Right ventricle myocardium superior (tissue), 1 donor: ENCODE measurements around the gene SPDYC. TPM values are rescaled to one million over a fixed set of nuclear protein-coding genes. Genes with fewer than 3 reads are reported as not detected.

Experiments
- ATAC-seq: fragments of 200-7000 bp; cut with Tn5 transposase; one replicate; pipeline ENCODE4 v1.9.1; 2020; ENCODE audit warnings: mild to moderate bottlenecking; ENCODE audit not compliant: poor library complexity
- DNase-seq: peaks from one replicate; pipeline ENCODE4 v3.0.0-alpha.2; 2020
- intact Hi-C: fragments of 100-400 bp; cut with DNase I; formaldehyde crosslinking; loops from one replicate; pipeline ENCODE4 v1.11.2; 2022
- microRNA-seq: library from miRNA; unstranded; fragments of <30 nt; microRNA quantifications from one replicate; pipeline ENCODE4 v1.2.0, GENCODE V29; 2020
- total RNA-seq: library from RNA; stranded (reverse); fragmentation: NEBNext Ultra II Directional; extraction: Animal tissue kit (Norgen Biotek cat#: 25700); gene quantifications from one replicate; pipeline ENCODE4 v1.2.1, GENCODE V29; 2021
- donor health status: DM: no; HTN: yes; CAD: no; lungs with severe emphysema.

SPDYC gene
- total RNA-seq, 1 donor from 2014 or later = not detected

- ATAC-seq (peak; percentile 11), DNase-seq (no peak)
- intact Hi-C loops = no loop called here
Observed at GRCh38 chr11:65213322-65214211, 43.5 kb downstream of the SPDYC start.

- no peak for DNase-seq
- intact Hi-C loops = no loop called here
- no peak for ATAC-seq
Observed at GRCh38 chr11:65214212-65214845, 44.3 kb downstream of the SPDYC start.

GRCh38 chr11:65215441-65216076 is 45.5 kb downstream of the SPDYC start:
- DNase-seq = no peak
- intact Hi-C loops = no loop called here
- ATAC-seq = no peak

- DNase-seq (no peak), ATAC-seq (no peak)
- intact Hi-C loops = no loop called here
Observed at GRCh38 chr11:65216830-65217229, 46.8 kb downstream of the SPDYC start.

GRCh38 chr11:65217441-65218423 is 47.7 kb downstream of the SPDYC start:
- ATAC-seq (no peak), DNase-seq (no peak)
- intact Hi-C loops = no loop called here

GRCh38 chr11:65218446-65218845 is 48.4 kb downstream of the SPDYC start:
- intact Hi-C loops = no loop called here
- DNase-seq = no peak

GRCh38 chr11:65219930-65220213 is 49.8 kb downstream of the SPDYC start:
- intact Hi-C loops = no loop called here
- DNase-seq (no peak), ATAC-seq (peak; percentile 38)

More at GRCh38 chr11:65218446-65218845, 48.4 kb downstream of the SPDYC start:
- ATAC-seq = no peak

- DNase-seq (no peak), ATAC-seq (no peak)
- intact Hi-C loops = no loop called here
Observed at GRCh38 chr11:65221026-65221425, 51.0 kb downstream of the SPDYC start.

Small RNA genes lying within 50 kb of the gene (microRNA-seq; reads per million reads assigned to microRNA genes)
- not detected for gene MIR6751

Other genes starting within 250 kb of the SPDYC start
- 20.6 TPM for gene PPP2R5B, start 245.5 kb upstream of the SPDYC start, total RNA-seq
- gene GPHA2, start 234.3 kb upstream of the SPDYC start, total RNA-seq = not detected
- gene MAJIN, start 198.1 kb upstream of the SPDYC start, total RNA-seq = not detected
- 2.0 TPM for gene BATF2, start 173.3 kb upstream of the SPDYC start, total RNA-seq
- gene ARL2, start 156.1 kb upstream of the SPDYC start, total RNA-seq = 126 TPM
- 18.0 TPM for gene SNX15, start 142.8 kb upstream of the SPDYC start, total RNA-seq
- 7.8 TPM for gene SAC3D1, start 129.0 kb upstream of the SPDYC start, total RNA-seq
- gene NAALADL1, start 111.7 kb upstream of the SPDYC start, total RNA-seq = 3.1 TPM
- 1.4 TPM for gene CDCA5, start 86.2 kb upstream of the SPDYC start, total RNA-seq
- gene ZFPL1, start 86.0 kb upstream of the SPDYC start, total RNA-seq = 19.9 TPM
- gene VPS51, start 74.0 kb upstream of the SPDYC start, total RNA-seq = 88.1 TPM
- 72.4 TPM for gene TM7SF2, start 58.4 kb upstream of the SPDYC start, total RNA-seq
- gene ZNHIT2, start 52.5 kb upstream of the SPDYC start, total RNA-seq = 5.7 TPM
- 666 TPM for gene FAU, start 48.1 kb upstream of the SPDYC start, total RNA-seq
- gene MRPL49, start 47.9 kb upstream of the SPDYC start, total RNA-seq = 33.5 TPM
- 29.9 TPM for gene SYVN1, start 35.7 kb upstream of the SPDYC start, total RNA-seq
- 66.9 TPM for gene CAPN1, start 11.7 kb downstream of the SPDYC start, total RNA-seq
- gene POLA2, start 91.7 kb downstream of the SPDYC start, total RNA-seq = 4.9 TPM
- 14.0 TPM for gene CDC42EP2, start 144.6 kb downstream of the SPDYC start, total RNA-seq
- gene DPF2, start 163.6 kb downstream of the SPDYC start, total RNA-seq = 49.3 TPM
- gene TIGD3, start 184.5 kb downstream of the SPDYC start, total RNA-seq = 1.0 TPM
- gene SLC25A45, start 212.4 kb downstream of the SPDYC start, total RNA-seq = 5.3 TPM
- gene FRMD8, start 216.4 kb downstream of the SPDYC start, total RNA-seq = 8.6 TPM